Lung microvascular endothelial cell (primary cell): ENCODE results near the gene S100P. TPM values are rescaled to one million over a fixed set of nuclear protein-coding genes. Genes with fewer than 3 reads are reported as not detected.

ENCODE experiments used
- total RNA-seq: library from RNA; depleted of rRNA; stranded (reverse); fragments of >200 nt; gene quantifications from 2 replicates; pipeline ENCODE4 v1.2.1, GENCODE V29; 2014

S100P gene
- total RNA-seq, 1 donor from 2014 or later: 0.40 TPM

Other genes starting within 250 kb of the S100P start
- 0.22 and 0.60 TPM in 2 replicates for gene PPP2R2C, start 221.3 kb upstream of the S100P start, total RNA-seq
- 5.7 and 8.9 TPM in 2 replicates for gene MAN2B2, start 118.7 kb upstream of the S100P start, total RNA-seq
- 88.7 and 98.2 TPM in 2 replicates for gene MRFAP1, start 53.2 kb upstream of the S100P start, total RNA-seq
- gene MRFAP1L1, start 16.0 kb downstream of the S100P start, total RNA-seq: 34.4 and 40.1 TPM in 2 replicates
- 7.2 and 9.3 TPM in 2 replicates for gene BLOC1S4, start 22.3 kb downstream of the S100P start, total RNA-seq
- gene KIAA0232, start 88.8 kb downstream of the S100P start, total RNA-seq: 10.5 and 10.9 TPM in 2 replicates
- gene TBC1D14, start 215.9 kb downstream of the S100P start, total RNA-seq: 15.0 and 19.8 TPM in 2 replicates